Mesenchymal stem cell (in vitro differentiated cells and primary cell): ENCODE measurements around the gene POLR1H.
A peak's percentile ranks its signal among the peaks of the same experiment; 100 is the strongest.

Experiments used
- DNase-seq: peaks from one replicate; pipeline ENCODE4 v3.0.0-alpha.2; 2013
- H2AFZ ChIP-seq: one replicate; pipeline ENCODE4 v1.6.1; 2013; ENCODE audit warnings: low read depth, mild to moderate bottlenecking, control low read depth, inconsistent platforms, low read length, moderate library complexity
- H2AK5ac ChIP-seq: 2 replicates; pipeline ENCODE4 v1.6.1; 2013; ENCODE audit warnings: low read length, moderate library complexity, mild to moderate bottlenecking, inconsistent platforms; ENCODE audit not compliant: severe bottlenecking
- H2BK120ac ChIP-seq: one replicate; pipeline ENCODE4 v1.6.1; 2013; ENCODE audit warnings: low read depth, mild to moderate bottlenecking, inconsistent platforms, low read length, moderate library complexity
- H2BK12ac ChIP-seq, 2 experiments: one replicate each; pipeline ENCODE4 v1.6.1; 2013; ENCODE audit warnings: inconsistent platforms in 2 of 2, low read length in 2 of 2, mild to moderate bottlenecking in 2 of 2, moderate library complexity in 2 of 2, control low read depth in 1 of 2
- H2BK15ac ChIP-seq: one replicate; pipeline ENCODE4 v1.6.1; 2013; ENCODE audit warnings: mild to moderate bottlenecking, low read depth, inconsistent platforms; ENCODE audit not compliant: poor library complexity, severe bottlenecking
- H2BK5ac ChIP-seq: 2 replicates; pipeline ENCODE4 v1.6.1; 2013; ENCODE audit warnings: low read depth, mild to moderate bottlenecking, low read length, control low read depth, inconsistent platforms; ENCODE audit not compliant: poor library complexity, severe bottlenecking
- H3K14ac ChIP-seq, 2 experiments: one replicate each; pipeline ENCODE4 v1.6.1; 2013; ENCODE audit warnings: inconsistent platforms in 2 of 2, low read length in 2 of 2, control low read depth in 1 of 2, mild to moderate bottlenecking in 1 of 2, moderate library complexity in 1 of 2
- H3K18ac ChIP-seq, 2 experiments: one replicate each; pipeline ENCODE4 v1.6.1; 2013; ENCODE audit warnings: inconsistent platforms in 2 of 2, low read length in 2 of 2, control low read depth in 1 of 2, low read depth in 1 of 2, mild to moderate bottlenecking in 1 of 2
- H3K23ac ChIP-seq, 2 experiments: one replicate each; pipeline ENCODE4 v1.6.1; 2013; ENCODE audit warnings: inconsistent platforms in 2 of 2, low read length in 2 of 2, mild to moderate bottlenecking in 2 of 2, moderate library complexity in 2 of 2, control low read depth in 1 of 2
- H3K27ac ChIP-seq: 2 replicates; pipeline ENCODE4 v1.5.1; 2013; ENCODE audit warnings: mild to moderate bottlenecking, moderate library complexity, low read length, control low read depth, inconsistent platforms; ENCODE audit not compliant: poor library complexity, severe bottlenecking
- H3K27me3 ChIP-seq, 2 experiments: 2 replicates each; pipeline versions ENCODE4 v1.6.1 to v1.7.0; 2013; ENCODE audit warnings: low read length in 2 of 2, mild to moderate bottlenecking in 2 of 2, moderate library complexity in 2 of 2, control low read depth in 1 of 2, inconsistent platforms in 1 of 2; ENCODE audit not compliant: control insufficient read depth in 1 of 2, insufficient read depth in 1 of 2
- H3K36me3 ChIP-seq, 2 experiments: 2 replicates each; pipeline versions ENCODE4 v1.6.1 to v1.7.0; 2013; ENCODE audit warnings: low read length in 2 of 2, control low read depth in 1 of 2, inconsistent platforms in 1 of 2, low read depth in 1 of 2, mild to moderate bottlenecking in 1 of 2; ENCODE audit not compliant: insufficient read depth in 2 of 2, control insufficient read depth in 1 of 2
- H3K4ac ChIP-seq, 2 experiments: one replicate each; pipeline ENCODE4 v1.6.1; 2013; ENCODE audit warnings: inconsistent platforms in 2 of 2, low read length in 2 of 2, mild to moderate bottlenecking in 2 of 2, moderate library complexity in 2 of 2, control low read depth in 1 of 2, low read depth in 1 of 2
- H3K4me1 ChIP-seq: 2 replicates; pipeline ENCODE4 v1.6.1; 2013; ENCODE audit warnings: low read depth, low read length, control low read depth; ENCODE audit not compliant: control insufficient read depth, insufficient read depth
- H3K4me2 ChIP-seq: 2 replicates; pipeline ENCODE4 v1.6.1; 2013; ENCODE audit warnings: low read length, mild to moderate bottlenecking, inconsistent platforms; ENCODE audit not compliant: poor library complexity, severe bottlenecking
- H3K4me3 ChIP-seq, 2 experiments: 2 replicates each; pipeline versions ENCODE4 v1.5.1 to v1.7.0; 2013; ENCODE audit warnings: low read length in 2 of 2, mild to moderate bottlenecking in 2 of 2, control low read depth in 1 of 2, low read depth in 1 of 2; ENCODE audit not compliant: insufficient read depth in 1 of 2
- H3K79me1 ChIP-seq: replicated peaks from 2 replicates; pipeline ENCODE4 v1.6.1; 2013; ENCODE audit warnings: mild to moderate bottlenecking, control low read depth, low read length, inconsistent platforms; ENCODE audit not compliant: poor library complexity, severe bottlenecking
- H3K9ac ChIP-seq: 2 replicates; pipeline ENCODE4 v1.7.0; 2013; ENCODE audit warnings: mild to moderate bottlenecking, low read length, moderate library complexity
- H3K9me3 ChIP-seq: 2 replicates; pipeline ENCODE4 v1.7.0; 2013; ENCODE audit warnings: mild to moderate bottlenecking, low read length; ENCODE audit not compliant: control insufficient read depth
- H4K8ac ChIP-seq: one replicate; pipeline ENCODE4 v1.6.1; 2013; ENCODE audit warnings: inconsistent platforms, mild to moderate bottlenecking, low read length, moderate library complexity
- H4K91ac ChIP-seq: one replicate; pipeline ENCODE4 v1.6.1; 2013; ENCODE audit warnings: mild to moderate bottlenecking, low read length, inconsistent platforms
- WGBS: methylation state at CpG from one replicate; pipeline ENCODE4 v1.1.7; 2013; ENCODE audit warnings: mixed read lengths; 5-methylcytosine and 5-hydroxymethylcytosine counted together

Gene POLR1H

DNA sequence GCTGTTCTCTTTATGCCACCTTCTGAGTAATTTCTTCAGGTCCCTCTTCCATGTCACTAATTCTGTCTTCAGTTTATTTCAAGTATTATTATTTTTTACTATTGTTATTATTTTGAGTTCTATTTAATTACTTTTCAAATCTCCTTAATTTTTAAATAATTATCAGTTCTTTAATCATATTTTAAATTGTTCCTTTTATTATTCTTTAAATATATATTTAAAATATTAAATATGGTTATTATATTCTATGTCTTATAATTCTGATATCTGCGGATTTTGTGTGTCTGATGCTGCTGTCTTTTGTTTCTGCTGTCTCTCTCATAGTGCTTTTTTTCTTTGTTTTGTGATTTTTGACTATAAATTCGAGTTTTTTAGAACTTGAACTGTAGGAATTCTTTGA, 2.2 kb downstream of the POLR1H start:
- no peak overlapping the region for H2BK12ac ChIP-seq

DNA sequence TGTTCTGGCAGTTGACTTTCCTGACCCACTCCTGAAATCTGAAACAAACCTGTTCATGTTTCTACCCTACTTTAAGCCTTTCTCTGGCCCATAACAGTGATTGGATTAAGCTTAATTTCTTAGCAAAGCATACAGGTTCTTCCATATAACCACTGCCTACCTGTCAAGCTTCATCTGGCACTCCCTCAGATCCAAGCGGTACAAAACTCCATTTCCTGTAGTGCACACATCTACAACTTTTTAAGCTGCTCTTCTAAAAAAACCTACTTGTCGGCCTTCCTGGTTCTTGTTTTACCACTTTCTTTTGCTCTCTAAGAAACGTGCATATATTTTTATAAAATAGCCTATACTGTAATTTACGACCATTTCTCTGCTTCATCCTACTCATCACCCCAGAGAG, 5.0 kb downstream of the POLR1H start:
- H3K27ac ChIP-seq, result peak overlapping the region; percentile 84
- H2BK120ac ChIP-seq, result no peak overlapping the region
- H3K4ac ChIP-seq, result peak overlapping the region in 1 of 2 experiments; percentile 40
- no peak overlapping the region for H4K91ac ChIP-seq
- H3K4me2 ChIP-seq, result peak overlapping the region; percentile 70
- H2BK15ac ChIP-seq, result no peak overlapping the region
- peaks cover 14 to 33% of the 10 kb centered on the region in 2 experiments for H3K36me3 ChIP-seq
- no peak overlapping the region for H2AK5ac ChIP-seq
- H3K9me3 ChIP-seq, result no peaks in the 10 kb centered on the region
- WGBS, result 51% methylated on average over 2 of the region's 4 CpGs
- H3K4me3 ChIP-seq, result peak overlapping the region in 1 of 2 experiments; percentile 91
- no peak overlapping the region for H4K8ac ChIP-seq
- H2BK5ac ChIP-seq, result no peak overlapping the region
- H3K27me3 ChIP-seq, result peaks cover 0 to 9% of the 10 kb centered on the region in 2 experiments
- H3K23ac ChIP-seq, result no peak overlapping the region
- peaks cover 10% of the 10 kb centered on the region for H3K4me1 ChIP-seq
- H2AFZ ChIP-seq, result no peak overlapping the region
- H3K18ac ChIP-seq, result no peak overlapping the region
- no peak overlapping the region for H2BK12ac ChIP-seq
- no peak overlapping the region for H3K14ac ChIP-seq
- no peak for DNase-seq
- peak overlapping the region; percentile 92 for H3K9ac ChIP-seq
- peaks cover 15% of the 10 kb centered on the region for H3K79me1 ChIP-seq

More for the DNA sequence above, 2.2 kb downstream of the POLR1H start:
- H3K27ac ChIP-seq, result no peak overlapping the region
- H2BK5ac ChIP-seq, result no peak overlapping the region
- H3K4me1 ChIP-seq, result peaks cover 5% of the 10 kb centered on the region
- no peak overlapping the region for H2AK5ac ChIP-seq
- H3K9me3 ChIP-seq, result no peaks in the 10 kb centered on the region
- WGBS, result 84% methylated on average over 2 of the region's 2 CpGs
- H2AFZ ChIP-seq, result no peak overlapping the region
- H4K8ac ChIP-seq, result no peak overlapping the region
- no peak overlapping the region for H4K91ac ChIP-seq
- no peak overlapping the region for H3K4ac ChIP-seq
- peak overlapping the region; percentile 15 for H3K9ac ChIP-seq
- no peak overlapping the region for H3K14ac ChIP-seq
- H3K18ac ChIP-seq, result no peak overlapping the region
- no peak overlapping the region for H2BK120ac ChIP-seq
- H3K23ac ChIP-seq, result no peak overlapping the region
- H3K79me1 ChIP-seq, result peaks cover 7% of the 10 kb centered on the region
- H2BK15ac ChIP-seq, result no peak overlapping the region
- no peak for DNase-seq
- H3K4me3 ChIP-seq, result no peak overlapping the region
- H3K4me2 ChIP-seq, result no peak overlapping the region
- H3K36me3 ChIP-seq, result peaks cover 0 to 20% of the 10 kb centered on the region in 2 experiments
- H3K27me3 ChIP-seq, result no peaks in the 10 kb centered on the region

- H3K27ac ChIP-seq, result peak within 1 kb of the TSS; percentile 84
- peak within 1 kb of the TSS; percentile 66 for H2AFZ ChIP-seq
- no peaks in the 10 kb centered on the region for H3K9me3 ChIP-seq
- H3K4me3 ChIP-seq, result peak within 1 kb of the TSS; percentile 61 to 91
- DNase-seq, result peak; percentile 100
- peaks cover 15% of the 10 kb centered on the region for H3K79me1 ChIP-seq
- peak within 1 kb of the TSS in 1 of 2 experiments; percentile 44 for H3K14ac ChIP-seq
- peak within 1 kb of the TSS in 1 of 2 experiments; percentile 40 for H3K4ac ChIP-seq
- peak within 1 kb of the TSS; percentile 55 for H4K8ac ChIP-seq
- peaks cover 13% of the 10 kb centered on the region for H3K4me1 ChIP-seq
- peak within 1 kb of the TSS; percentile 73 for H3K4me2 ChIP-seq
- peak within 1 kb of the TSS; percentile 73 to 79 for H3K18ac ChIP-seq
- peak within 1 kb of the TSS; percentile 15 for H4K91ac ChIP-seq
- peaks cover 4 to 17% of the 10 kb centered on the region in 2 experiments for H3K27me3 ChIP-seq
- WGBS, result 1% methylated on average over 37 of the region's 46 CpGs
- peak within 1 kb of the TSS; percentile 92 for H3K9ac ChIP-seq
- no peak within 1 kb of the TSS for H3K23ac ChIP-seq
- H2AK5ac ChIP-seq, result no peak within 1 kb of the TSS
- no peak within 1 kb of the TSS for H2BK15ac ChIP-seq
- H2BK12ac ChIP-seq, result peak within 1 kb of the TSS in 1 of 2 experiments; percentile 33
- H3K36me3 ChIP-seq, result peaks cover 17 to 33% of the 10 kb centered on the region in 2 experiments
- no peak within 1 kb of the TSS for H2BK5ac ChIP-seq
- H2BK120ac ChIP-seq, result no peak within 1 kb of the TSS
These were observed 5.8 kb downstream of the POLR1H start, which contains the start of gene PPP1R11 for GRCh38 chr6:30066577-30067459. PPP1R11 (plus strand) TSS chr6:30067198; CDS start chr6:30067411, 213 bp downstream.

GRCh38 chr6:30067460-30068139, 6.5 kb downstream of the POLR1H start:
- Histone ChIP-seq H3K9ac (peak overlapping the region; percentile 92), H3K79me1 (peaks cover 13% of the 10 kb centered on the region), H3K4me1 (peaks cover 9% of the 10 kb centered on the region), H3K4me3 (peak overlapping the region; percentile 61 to 91), H3K14ac (no peak overlapping the region), H3K9me3 (no peaks in the 10 kb centered on the region), H2BK15ac (no peak overlapping the region), H4K8ac (peak overlapping the region; percentile 55), H2BK12ac (peak overlapping the region in 1 of 2 experiments; percentile 33), H3K36me3 (peaks cover 17 to 33% of the 10 kb centered on the region in 2 experiments), H3K27ac (peak overlapping the region; percentile 37), H4K91ac (peak overlapping the region; percentile 15), H3K4ac (no peak overlapping the region), H3K27me3 (peaks cover 12 to 24% of the 10 kb centered on the region in 2 experiments), H2AK5ac (no peak overlapping the region), H3K18ac (peak overlapping the region; percentile 73 to 79), H3K4me2 (peak overlapping the region; percentile 73), H3K23ac (no peak overlapping the region), H2BK5ac (no peak overlapping the region), H2BK120ac (no peak overlapping the region), H2AFZ (peak overlapping the region; percentile 2)
- 12% methylated on average over 8 of the region's 8 CpGs for WGBS
- peak; percentile 96 for DNase-seq
